NCI-H146 treated with DMSO at 0.1 percent for 48 hours (cell line): ENCODE results near the gene CRLF2.
"Not testable (repeated sequence)": the region's sequence is repeated elsewhere in the genome, so short reads cannot be mapped to it uniquely, and the experiment has no call there.

Source experiments
- DNase-seq: peaks from one replicate; lab custom pipeline; 2025; ENCODE audit not compliant: unreplicated experiment; lab: John Stamatoyannopoulos, UW

Gene CRLF2, protein sequence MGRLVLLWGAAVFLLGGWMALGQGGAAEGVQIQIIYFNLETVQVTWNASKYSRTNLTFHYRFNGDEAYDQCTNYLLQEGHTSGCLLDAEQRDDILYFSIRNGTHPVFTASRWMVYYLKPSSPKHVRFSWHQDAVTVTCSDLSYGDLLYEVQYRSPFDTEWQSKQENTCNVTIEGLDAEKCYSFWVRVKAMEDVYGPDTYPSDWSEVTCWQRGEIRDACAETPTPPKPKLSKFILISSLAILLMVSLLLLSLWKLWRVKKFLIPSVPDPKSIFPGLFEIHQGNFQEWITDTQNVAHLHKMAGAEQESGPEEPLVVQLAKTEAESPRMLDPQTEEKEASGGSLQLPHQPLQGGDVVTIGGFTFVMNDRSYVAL

DNA sequence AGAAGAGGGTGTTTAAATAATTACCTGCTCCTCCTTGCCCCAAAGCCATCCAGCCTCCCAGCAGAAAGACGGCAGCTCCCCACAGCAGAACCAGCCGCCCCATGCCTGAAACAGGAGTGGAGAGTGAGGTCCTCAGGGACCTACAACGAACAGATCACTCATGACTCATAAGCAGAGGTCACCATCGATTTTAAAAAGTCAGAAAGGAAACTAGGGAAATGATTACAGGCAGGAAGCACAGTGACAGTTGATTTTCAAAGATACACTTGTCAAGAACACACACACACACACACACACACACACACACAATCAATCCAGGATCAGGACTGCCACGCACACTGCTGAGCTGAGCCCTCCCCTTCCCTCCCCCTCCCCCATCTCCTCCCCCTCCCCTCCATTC, at the start of gene CRLF2:
CRLF2 (minus strand) TSS at position 118 of the 400 bp plus-strand sequence; CDS start at position 103, 15 bp downstream.
- no peak for DNase-seq

DNA sequence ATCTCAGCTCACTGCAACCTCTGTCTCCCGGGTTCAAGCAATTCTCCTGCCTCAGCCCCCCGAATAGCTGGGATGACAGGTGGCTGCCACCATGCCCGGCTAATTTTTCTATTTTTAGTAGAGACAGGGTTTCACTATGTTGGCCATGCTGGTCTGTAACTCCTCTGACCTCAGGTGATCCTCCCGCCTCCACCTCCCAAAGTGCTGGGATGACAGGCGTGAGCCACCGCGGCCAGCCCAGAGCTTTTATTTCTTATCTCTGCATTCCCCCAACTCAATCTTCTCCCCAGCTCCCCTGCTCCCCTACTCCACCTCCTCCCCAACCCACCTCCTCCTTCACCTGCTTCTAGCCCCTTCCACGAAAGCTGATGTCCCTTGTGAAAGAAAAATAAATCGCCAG, 49.3 kb upstream of the CRLF2 start:
- not testable (repeated sequence) for DNase-seq

GRCh38 chrX:1261285-1261684, 48.8 kb upstream of the CRLF2 start:
- DNase-seq, result no peak

DNA sequence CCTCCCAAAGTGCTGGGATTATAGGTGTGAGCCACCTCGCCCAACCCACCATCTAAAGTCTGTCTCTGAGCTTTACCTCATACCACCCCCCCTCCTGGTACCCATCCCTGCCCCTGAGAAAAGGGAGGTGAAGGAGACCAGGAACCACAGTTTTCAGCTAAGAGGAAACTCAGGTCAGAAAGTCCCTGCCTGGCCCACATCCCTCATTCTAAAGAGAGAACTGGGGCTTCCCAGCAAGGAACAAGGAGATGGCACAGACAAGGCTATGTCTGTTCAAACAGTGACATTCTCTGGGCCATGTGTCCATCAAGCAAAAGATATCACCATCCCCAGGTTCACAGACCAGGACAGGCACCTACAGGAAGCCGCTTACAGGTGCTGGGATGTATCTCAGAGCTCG, 40.4 kb upstream of the CRLF2 start:
- no peak for DNase-seq

DNA sequence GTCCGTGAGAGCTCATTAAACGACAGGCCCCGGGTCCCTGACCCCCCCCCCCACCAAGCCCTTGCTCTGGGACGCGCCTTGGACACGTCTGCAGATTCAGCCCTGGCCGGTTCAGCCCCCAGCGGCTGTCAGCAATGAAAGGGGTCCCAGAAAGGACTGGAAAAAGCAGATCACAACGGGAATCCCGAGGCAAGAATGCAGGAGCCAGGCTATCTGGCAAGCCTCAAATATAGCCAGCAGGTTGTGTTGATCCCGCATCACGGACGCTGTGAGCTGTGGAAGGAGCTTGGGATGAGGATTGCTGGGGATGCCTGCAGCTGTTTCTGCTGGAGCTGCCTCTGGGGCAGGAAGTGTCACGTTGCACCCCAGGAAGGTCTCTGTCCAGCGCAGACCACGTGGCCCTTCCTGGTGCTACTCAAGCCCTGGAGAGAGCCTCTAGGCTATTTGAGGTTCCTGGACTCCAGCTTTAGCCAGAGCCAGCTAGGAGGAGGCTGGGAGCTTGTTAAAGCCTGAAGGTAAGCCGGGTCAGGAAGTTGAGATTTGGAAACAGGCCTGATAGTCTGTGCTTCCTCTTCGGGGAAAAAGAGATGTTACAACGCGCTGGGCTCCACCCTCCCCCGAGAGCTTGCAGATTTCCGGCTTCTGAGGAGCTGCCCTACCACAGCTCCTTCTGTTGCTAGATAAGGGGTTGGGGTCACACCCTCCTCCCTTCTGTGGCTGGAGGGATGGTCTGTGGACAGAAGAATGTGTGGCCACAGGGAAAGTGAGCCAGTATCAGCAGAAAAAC, 36.8 kb upstream of the CRLF2 start:
- DNase-seq, result no peak

DNA sequence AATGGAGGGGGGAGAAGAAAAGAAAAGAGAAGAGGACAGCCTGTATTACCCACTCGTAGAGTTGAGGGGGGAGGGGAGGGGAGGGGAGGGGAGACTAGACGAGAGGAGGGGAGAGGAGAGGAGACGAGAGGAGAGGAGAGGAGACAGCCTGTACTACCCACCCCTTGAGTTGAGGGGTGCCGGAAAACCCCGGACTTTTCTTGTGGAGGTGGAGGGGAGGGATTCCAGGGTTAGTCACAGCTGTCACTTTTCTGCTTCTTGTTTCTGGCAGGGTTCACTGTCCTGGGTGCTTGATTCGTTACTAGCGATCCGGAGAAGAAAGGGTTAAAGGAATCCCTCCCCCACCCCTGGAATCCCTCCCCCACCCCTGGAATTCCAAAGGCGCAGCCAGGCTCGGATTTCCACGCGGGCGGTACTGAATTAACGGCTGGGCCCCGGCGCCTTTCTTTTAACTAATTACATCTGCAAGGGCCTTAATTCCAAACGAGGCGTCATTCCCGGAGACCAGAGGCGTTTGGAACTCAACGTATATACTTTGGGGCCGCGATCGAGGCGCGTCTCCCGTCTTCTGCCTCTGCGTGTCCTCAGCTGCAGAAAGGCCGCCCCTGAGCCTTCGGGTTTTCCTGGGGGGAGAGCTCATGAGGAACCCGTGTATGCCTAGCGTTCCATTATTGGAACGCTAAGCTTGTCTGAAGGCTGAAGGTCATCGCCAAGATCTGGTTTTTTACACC, 36.0 kb upstream of the CRLF2 start:
- no peak for DNase-seq

- DNase-seq, result no peak
Measured at GRCh38 chrX:1246816-1247215, 34.4 kb upstream of the CRLF2 start.

GRCh38 chrX:1244164-1245076, 32.0 kb upstream of the CRLF2 start:
- no peak for DNase-seq

DNA sequence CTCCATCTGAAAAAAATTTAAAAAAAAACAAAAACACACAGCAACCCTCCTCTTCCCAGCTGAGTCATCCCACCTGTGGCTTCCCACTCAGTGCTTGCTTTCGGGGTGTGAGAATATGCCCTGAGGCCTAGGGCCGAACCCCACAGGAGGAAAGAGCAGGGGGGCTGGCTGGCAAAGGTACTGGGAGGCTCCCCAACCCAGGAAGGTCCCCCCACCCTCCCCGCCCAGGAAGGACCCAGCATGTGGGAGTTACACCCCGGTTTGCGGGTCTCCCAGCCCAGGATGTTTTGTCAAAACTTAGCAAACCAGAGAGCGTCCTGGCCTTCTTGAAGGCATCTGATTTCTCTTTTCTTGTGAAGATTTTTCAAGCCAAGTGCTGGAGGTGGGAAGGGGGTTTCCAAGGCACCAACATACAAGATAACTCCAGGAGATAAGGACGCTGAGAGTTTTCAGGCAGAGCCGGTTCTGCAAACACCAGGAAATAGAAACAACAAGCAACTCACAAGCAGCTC, 30.5 kb upstream of the CRLF2 start:
- DNase-seq, result no peak

DNA sequence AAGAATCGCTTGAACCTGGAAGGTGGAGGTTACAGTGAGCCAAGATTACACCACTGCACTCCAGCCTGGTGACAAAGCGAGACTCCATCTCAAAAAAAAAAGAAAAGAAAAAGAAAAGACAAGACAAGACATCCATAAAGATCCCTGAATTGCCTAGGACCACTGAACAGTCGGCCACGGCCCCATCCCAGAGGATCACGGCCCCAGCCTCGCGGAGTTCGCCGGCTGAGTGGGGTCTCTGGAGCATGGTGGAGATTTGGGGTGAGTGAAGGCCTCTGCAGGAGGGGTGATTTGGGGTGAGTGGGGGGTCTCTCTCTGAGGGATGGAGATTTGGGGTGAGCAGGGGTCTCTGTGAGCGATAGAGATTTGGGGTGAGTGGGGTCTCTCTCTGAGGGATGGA, 28.1 kb upstream of the CRLF2 start:
- DNase-seq, result not testable (repeated sequence)

GRCh38 chrX:1239681-1240142, 27.3 kb upstream of the CRLF2 start:
- no peak for DNase-seq

GRCh38 chrX:1231850-1232465, 19.5 kb upstream of the CRLF2 start:
- no peak for DNase-seq

DNA sequence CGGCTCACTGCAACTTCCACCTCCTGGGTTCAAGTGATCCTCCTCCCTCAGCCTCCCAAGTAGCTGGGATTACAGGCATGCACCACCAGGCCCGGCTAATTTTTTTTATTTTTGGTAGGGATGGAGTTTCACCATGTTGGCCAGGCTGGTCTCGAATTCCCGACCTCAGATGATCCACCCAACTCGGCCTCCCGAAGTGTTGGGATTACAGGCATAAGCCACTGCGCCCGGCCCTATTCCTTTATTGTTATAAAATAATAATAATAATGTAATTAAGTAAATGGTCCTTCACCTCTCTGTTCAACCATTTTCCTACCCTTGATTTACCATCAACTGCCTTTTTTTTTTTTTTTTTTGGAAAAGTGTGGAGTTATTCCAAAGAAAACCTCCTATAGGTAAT, 15.7 kb upstream of the CRLF2 start:
- DNase-seq, result not testable (repeated sequence)

DNA sequence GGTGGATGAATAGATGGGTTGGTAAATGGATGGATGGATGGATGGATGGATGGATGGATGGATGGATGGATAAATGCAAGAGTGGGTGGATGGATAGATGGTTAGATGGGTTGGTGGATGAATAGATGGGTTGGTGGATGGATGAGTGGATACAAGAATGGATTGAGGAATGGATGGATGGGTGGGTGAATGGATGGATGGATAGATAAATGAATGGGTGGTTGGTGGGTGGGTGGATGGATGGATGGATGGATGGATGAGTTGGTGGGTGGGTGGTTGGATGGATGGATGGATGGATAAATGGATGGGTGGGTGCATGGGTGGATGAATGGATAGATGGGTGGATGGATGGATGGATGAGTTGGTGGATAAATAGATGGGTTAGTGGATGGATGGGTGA, 13.8 kb upstream of the CRLF2 start:
- DNase-seq, result no peak

- no peak for DNase-seq
Measured at GRCh38 chrX:1224954-1225353, 12.5 kb upstream of the CRLF2 start.

GRCh38 chrX:1223242-1223600, 10.8 kb upstream of the CRLF2 start:
- no peak for DNase-seq

DNA sequence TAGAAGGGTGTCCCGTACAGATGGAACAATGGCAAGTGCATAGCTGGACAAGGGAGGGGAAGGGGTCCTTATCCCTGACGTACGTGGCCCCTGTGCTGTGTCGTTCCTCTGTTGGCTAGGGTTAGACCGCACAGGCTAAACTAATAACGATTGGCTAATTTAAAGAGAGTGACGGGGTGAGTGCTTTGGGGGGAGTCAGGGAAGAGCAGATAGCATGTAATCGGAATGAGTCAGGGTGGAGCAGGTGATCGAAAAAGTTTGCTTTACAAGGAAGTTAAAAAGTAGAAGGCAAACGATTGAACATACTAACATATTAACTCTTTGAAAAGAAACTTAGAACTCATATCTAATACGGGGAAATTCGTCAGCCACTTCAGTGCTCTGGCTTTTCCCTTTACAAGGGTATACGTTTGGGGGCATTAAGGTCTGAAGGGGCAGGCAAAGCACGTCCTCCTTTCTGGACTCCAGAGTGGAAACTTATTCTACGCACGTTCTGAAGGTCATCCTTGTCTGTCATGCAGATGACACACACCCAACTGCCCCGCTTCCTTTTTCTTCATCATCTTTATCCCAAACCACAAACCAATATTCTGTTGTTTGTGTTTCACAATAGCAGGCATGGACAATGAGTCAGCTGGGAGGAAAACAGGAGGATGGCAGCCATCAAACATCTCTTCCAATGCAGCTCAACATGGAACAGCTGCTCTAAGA, 10.2 kb upstream of the CRLF2 start:
- DNase-seq, result no peak

DNA sequence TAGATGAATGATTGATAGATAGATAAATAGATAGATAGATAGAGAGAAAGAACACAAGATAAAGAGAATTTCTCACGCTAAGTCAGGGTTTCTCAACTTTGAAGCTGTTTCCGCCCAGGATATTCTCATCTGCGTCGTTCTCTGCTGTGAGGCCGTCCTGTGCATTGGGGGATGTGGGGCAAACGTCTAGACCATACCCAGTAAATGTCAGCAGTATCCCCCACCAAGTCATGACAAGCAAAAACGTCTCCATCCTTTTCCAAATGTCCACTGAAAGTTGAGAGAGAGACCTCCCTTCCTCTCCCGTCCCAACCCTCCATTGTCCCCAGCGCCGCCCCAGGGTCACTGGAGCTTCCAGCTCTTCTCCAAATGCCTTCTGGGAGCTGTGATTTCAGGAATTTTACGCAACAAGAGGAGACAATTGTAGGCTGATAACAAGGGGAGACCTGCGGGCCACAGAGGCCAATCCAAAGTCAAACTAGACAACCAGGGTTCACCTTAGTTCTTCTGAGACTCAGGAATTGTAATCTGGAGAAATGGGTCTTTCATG, 8.9 kb upstream of the CRLF2 start:
- DNase-seq, result no peak

- no peak for DNase-seq
Measured at GRCh38 chrX:1218286-1218685, 5.8 kb upstream of the CRLF2 start.
